ENCODE measurements around the gene CACNA1C.
A peak's percentile ranks its signal among the peaks of the same experiment; 100 is the strongest.

Gene CACNA1C

GRCh38 chr12:2013086-2013485 lies 39.7 kb upstream of the CACNA1C start:
- TF ChIP-seq CTCF (conservative IDR thresholded peaks at IDR 0.05): no peak
- peak overlapping the region; percentile 56 for H3K27ac ChIP-seq

GRCh38 chr12:2013527-2014223 lies 39.1 kb upstream of the CACNA1C start:
- TF ChIP-seq CTCF (conservative IDR thresholded peaks at IDR 0.05): no peak
- no peak overlapping the region; the same call in 1 of the 2 replicates for H3K27ac ChIP-seq

GRCh38 chr12:2014231-2014630 lies 38.6 kb upstream of the CACNA1C start:
- no peak overlapping the region; the same call in 1 of the 2 replicates for H3K27ac ChIP-seq
- TF ChIP-seq CTCF (conservative IDR thresholded peaks at IDR 0.05): no peak

- TF ChIP-seq CTCF (conservative IDR thresholded peaks at IDR 0.05): no peak
- H3K27ac ChIP-seq: no peak overlapping the region
These were observed 35.8 kb upstream of the CACNA1C start for GRCh38 chr12:2016862-2017545.

GRCh38 chr12:2017546-2018337 lies 35.0 kb upstream of the CACNA1C start:
- H3K27ac ChIP-seq: no peak overlapping the region
- no peak for TF ChIP-seq CTCF (conservative IDR thresholded peaks at IDR 0.05)

GRCh38 chr12:2018391-2018790 lies 34.4 kb upstream of the CACNA1C start:
- TF ChIP-seq CTCF (conservative IDR thresholded peaks at IDR 0.05): no peak
- H3K27ac ChIP-seq: no peak overlapping the region

GRCh38 chr12:2019126-2019525 lies 33.7 kb upstream of the CACNA1C start:
- H3K27ac ChIP-seq: no peak overlapping the region
- no peak for TF ChIP-seq CTCF (conservative IDR thresholded peaks at IDR 0.05)
